PC-3 (cell line): ENCODE measurements around the gene CASKIN2. TPM values are rescaled to one million over a fixed set of nuclear protein-coding genes. Genes with fewer than 3 reads are reported as not detected.

Experiments used
- ATAC-seq: fragments of 200-7000 bp; cut with Tn5 transposase; 2 replicates; pipeline ENCODE4 v1.9.1; 2020; ENCODE audit warnings: mild to moderate bottlenecking, moderate library complexity
- BruUV-seq: library from RNA; stranded (reverse); fragments of 400-500 nt; replicated peaks from 2 replicates; lab custom pipeline; 2021; lab: Mats Ljungman, UMichigan
- CTCF ChIA-PET: fragments of 300-600 bp; sonication (Branson Sonifier 250); formaldehyde crosslinking; loops from one replicate; lab custom pipeline; 2022; ENCODE audit warnings: antibody characterized with exemption; lab: Charles Lee
- POLR2A ChIA-PET: fragments of 300-600 bp; sonication (Branson Sonifier 250); formaldehyde crosslinking; loops from one replicate; lab custom pipeline; 2022; ENCODE audit warnings: antibody characterized with exemption; ENCODE audit not compliant: unreplicated experiment; lab: Charles Lee
- DNase-seq: peaks from one replicate; pipeline ENCODE4 v3.0.0-alpha.2; 2015
- H2AFZ ChIP-seq: fragments of 300-600 bp; sonication (generic); 2 replicates; pipeline ENCODE4 v1.6.0; 2016; ENCODE audit warnings: antibody characterized with exemption, low read length
- H3F3A ChIP-seq: fragments of 300-600 bp; sonication (generic); one replicate; pipeline ENCODE4 v1.6.0; 2017; ENCODE audit warnings: antibody characterized with exemption, low read length, control low read depth, mild to moderate bottlenecking; ENCODE audit not compliant: unreplicated experiment
- H3K27ac ChIP-seq: fragments of 300-600 bp; sonication (generic); 2 replicates; pipeline ENCODE4 v1.5.1; 2016; ENCODE audit warnings: mild to moderate bottlenecking, low read length
- H3K27me3 ChIP-seq: fragments of 300-600 bp; sonication (generic); 2 replicates; pipeline ENCODE4 v1.6.1; 2016; ENCODE audit warnings: low read length, mixed read lengths
- H3K36me3 ChIP-seq: fragments of 300-600 bp; sonication (generic); 2 replicates; pipeline ENCODE4 v1.6.1; 2016; ENCODE audit warnings: low read depth, mixed run types, low read length, mixed read lengths
- H3K4me1 ChIP-seq: fragments of 300-600 bp; sonication (generic); 2 replicates; pipeline ENCODE4 v1.5.1; 2016; ENCODE audit warnings: low read length; ENCODE audit not compliant: insufficient read depth
- H3K4me2 ChIP-seq: fragments of 300-600 bp; sonication (generic); 2 replicates; pipeline ENCODE4 v1.6.0; 2016; ENCODE audit warnings: low read length
- H3K4me3 ChIP-seq: fragments of 300-600 bp; sonication (generic); 2 replicates; pipeline ENCODE4 v1.5.1; 2016; ENCODE audit warnings: mild to moderate bottlenecking, low read length, mixed read lengths
- H3K79me2 ChIP-seq: fragments of 300-600 bp; sonication (generic); 2 replicates; pipeline ENCODE4 v1.6.1; 2017; ENCODE audit warnings: low read length, mixed read lengths
- H3K9ac ChIP-seq: fragments of 300-600 bp; sonication (generic); 2 replicates; pipeline ENCODE4 v1.6.0; 2016; ENCODE audit warnings: mild to moderate bottlenecking, low read length
- H3K9me2 ChIP-seq: fragments of 300-600 bp; sonication (generic); replicated peaks from 2 replicates; pipeline ENCODE4 v1.6.1; 2016; ENCODE audit warnings: mixed run types, low read length, mixed read lengths
- H3K9me3 ChIP-seq: fragments of 300-600 bp; sonication (generic); 2 replicates; pipeline ENCODE4 v1.6.1; 2016; ENCODE audit warnings: low read length, mixed read lengths
- H4K20me1 ChIP-seq: fragments of 300-600 bp; sonication (generic); 2 replicates; pipeline ENCODE4 v1.6.1; 2016; ENCODE audit warnings: low read length, mixed read lengths
- CTCF ChIP-seq: fragments of 300-600 bp; sonication (generic); conservative IDR thresholded peaks from 2 replicates; pipeline ENCODE4 v1.5.1; 2017; ENCODE audit warnings: antibody characterized with exemption, low read depth, mild to moderate bottlenecking, low read length
- EZH2 ChIP-seq: fragments of 300-600 bp; sonication (generic); IDR thresholded peaks from one replicate; pipeline ENCODE4 v1.6.1; 2017; ENCODE audit warnings: antibody characterized with exemption, mild to moderate bottlenecking, low read length; ENCODE audit not compliant: unreplicated experiment
- EZH2phosphoT487 ChIP-seq: fragments of 300-600 bp; sonication (generic); IDR thresholded peaks from 2 replicates; pipeline ENCODE4 v1.6.1; 2018; ENCODE audit warnings: mild to moderate bottlenecking, antibody characterized with exemption, low read length, borderline replicate concordance
- intact Hi-C: fragments of 100-400 bp; cut with micrococcal nuclease; formaldehyde crosslinking; loops from 2 replicates; pipeline ENCODE4 v1.9.0; 2023
- total RNA-seq: library from RNA; depleted of rRNA; stranded (reverse); fragments of >200 nt; gene quantifications from 2 replicates; pipeline ENCODE4 v1.2.3, GENCODE V29; 2014

Gene CASKIN2
- total RNA-seq, 1 experiment from 2014 or later, result 22.0 TPM

- Histone ChIP-seq H3K4me2 (no peak overlapping the region), H2AFZ (no peak overlapping the region), H3F3A (no peaks in the 10 kb centered on the region), H3K4me1 (peaks cover 35% of the 10 kb centered on the region), H3K36me3 (peaks cover 9% of the 10 kb centered on the region; the same call in 1 of the 2 replicates), H4K20me1 (no peaks in the 10 kb centered on the region), H3K4me3 (no peak overlapping the region), H3K27ac (no peak overlapping the region), H3K79me2 (no peaks in the 10 kb centered on the region), H3K9ac (no peak overlapping the region), H3K9me2 (no peaks in the 10 kb centered on the region), H3K27me3 (no peaks in the 10 kb centered on the region), H3K9me3 (no peaks in the 10 kb centered on the region)
- POLR2A ChIA-PET, result interaction anchor here (0.6 to 0.7 kb wide), 2 partner anchors 27 to 34 kb away, joined by 4 to 6 read pairs; partner anchors contain the start of gene LLGL2
- intact Hi-C loops, result no loop called here
- ATAC-seq (no peak), DNase-seq (no peak)
- TF ChIP-seq EZH2, result no peak
- TF ChIP-seq EZH2phosphoT487, result no peak
- no peak for TF ChIP-seq CTCF
- BruUV-seq, result no TSS peak
- CTCF ChIA-PET, result no interaction called here
Observed at GRCh38 chr17:75558666-75559530, 43.6 kb upstream of the CASKIN2 start.

- ChIA-PET POLR2A (interaction anchor here (0.7 kb wide), 1 partner anchor 33 kb away, joined by 6 read pairs; the partner anchor contains the start of gene LLGL2), CTCF (no interaction called here)
- no peaks in the 10 kb centered on the region for H4K20me1 ChIP-seq
- H3K9ac ChIP-seq, result no peak overlapping the region
- no peaks in the 10 kb centered on the region for H3K27me3 ChIP-seq
- TF ChIP-seq EZH2, result no peak
- no peak for TF ChIP-seq CTCF
- ATAC-seq, result no peak
- intact Hi-C loops, result no loop called here
- no peak overlapping the region for H3K4me3 ChIP-seq
- H3K4me1 ChIP-seq, result peaks cover 35% of the 10 kb centered on the region
- no peak for DNase-seq
- H3K27ac ChIP-seq, result peak overlapping the region; percentile 11; the same call in 1 of the 2 replicates
- no peaks in the 10 kb centered on the region for H3K79me2 ChIP-seq
- H2AFZ ChIP-seq, result no peak overlapping the region
- BruUV-seq, result no TSS peak
- no peaks in the 10 kb centered on the region for H3K9me3 ChIP-seq
- H3K9me2 ChIP-seq, result no peaks in the 10 kb centered on the region
- peaks cover 2% of the 10 kb centered on the region; the same call in 1 of the 2 replicates for H3K36me3 ChIP-seq
- H3K4me2 ChIP-seq, result 0 out of 2 replicates have a peak overlapping the region, but pooled peaks have one; percentile 22
- no peaks in the 10 kb centered on the region for H3F3A ChIP-seq
Observed at GRCh38 chr17:75557852-75558665, 42.7 kb upstream of the CASKIN2 start.
